GM21619 (cell line): ENCODE data around the gene MRPL16.
"Not testable (repeated sequence)": the region's sequence is repeated elsewhere in the genome, so short reads cannot be mapped to it uniquely, and the experiment has no call there.

Experiments
- ATAC-seq: cut with Tn5 transposase; IDR thresholded peaks from one replicate; pipeline ENCODE4 v1.9.1; 2021; ENCODE audit not compliant: unreplicated experiment

The MRPL16 gene

GRCh38 chr11:59813364-59813763 lies 2.8 kb upstream of the MRPL16 start:
- no peak for ATAC-seq

DNA sequence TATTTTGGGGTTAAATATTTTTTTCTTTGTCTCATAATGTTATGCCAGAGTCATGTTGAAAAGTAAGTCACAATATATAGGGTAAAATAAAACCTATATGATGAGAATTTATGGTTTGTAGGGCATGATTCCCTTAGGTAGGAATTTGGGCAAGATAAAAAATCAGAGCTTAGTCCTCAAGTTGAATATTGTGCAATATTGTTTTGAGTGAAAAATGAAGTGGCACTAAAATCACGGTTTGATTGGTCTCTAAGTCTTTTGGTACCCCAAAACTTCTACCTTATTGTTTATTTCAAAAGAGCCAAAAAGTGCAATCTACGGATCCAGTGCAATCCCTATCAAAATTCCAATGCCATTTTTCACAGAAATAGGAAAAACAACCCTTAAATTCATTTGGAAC lies 1.6 kb upstream of the MRPL16 start:
- no peak for ATAC-seq

DNA sequence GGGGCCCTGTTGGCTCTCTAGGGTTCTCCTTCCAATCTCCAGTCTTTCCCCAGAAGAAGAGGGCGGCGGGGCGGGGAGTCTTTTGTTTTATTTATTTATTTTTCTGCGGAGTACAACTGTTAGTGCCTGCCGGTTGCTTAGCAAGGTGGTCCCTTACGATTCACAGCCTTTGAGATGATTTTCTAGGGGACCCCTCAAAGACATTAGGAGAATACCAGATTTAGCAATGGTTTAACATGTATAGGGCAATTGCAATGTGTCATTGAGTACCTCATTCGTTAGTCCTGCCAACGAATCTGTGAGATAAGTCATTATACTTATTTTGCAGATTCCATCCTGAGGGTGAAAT lies 307 bp upstream of the MRPL16 start:
- ATAC-seq, result peak; percentile 1

DNA sequence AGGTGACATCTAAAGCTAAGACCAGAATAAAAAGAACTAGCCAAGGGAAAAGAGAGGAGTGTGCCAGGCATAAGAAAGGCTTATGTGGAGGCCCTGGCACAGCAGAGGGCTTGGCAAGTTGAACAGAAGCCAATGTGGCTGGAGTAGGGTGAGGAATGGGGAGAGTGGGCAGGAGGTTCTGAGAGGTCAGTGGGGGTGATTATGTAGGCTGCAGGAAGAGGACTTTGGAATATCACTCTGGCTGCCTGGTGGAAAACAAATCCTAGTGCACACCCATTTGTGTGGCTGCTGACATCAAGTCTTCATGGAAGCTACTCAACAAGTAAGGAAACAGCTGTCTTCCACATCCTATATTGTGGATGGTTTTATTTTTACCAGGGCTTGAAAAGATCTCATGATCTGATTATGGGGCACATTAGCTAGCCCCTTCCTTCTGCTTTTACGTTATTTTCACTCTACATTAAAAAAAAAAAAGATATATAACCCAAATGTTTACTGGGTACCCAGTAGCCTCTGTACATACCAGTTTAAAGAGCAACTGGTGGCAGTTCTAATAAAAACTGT lies 3.4 kb downstream of the MRPL16 start:
- no peak for ATAC-seq

- ATAC-seq, result no peak
Measured at GRCh38 chr11:59804061-59804460, 6.5 kb downstream of the MRPL16 start.

GRCh38 chr11:59802639-59803176 lies 7.9 kb downstream of the MRPL16 start:
- no peak for ATAC-seq

DNA sequence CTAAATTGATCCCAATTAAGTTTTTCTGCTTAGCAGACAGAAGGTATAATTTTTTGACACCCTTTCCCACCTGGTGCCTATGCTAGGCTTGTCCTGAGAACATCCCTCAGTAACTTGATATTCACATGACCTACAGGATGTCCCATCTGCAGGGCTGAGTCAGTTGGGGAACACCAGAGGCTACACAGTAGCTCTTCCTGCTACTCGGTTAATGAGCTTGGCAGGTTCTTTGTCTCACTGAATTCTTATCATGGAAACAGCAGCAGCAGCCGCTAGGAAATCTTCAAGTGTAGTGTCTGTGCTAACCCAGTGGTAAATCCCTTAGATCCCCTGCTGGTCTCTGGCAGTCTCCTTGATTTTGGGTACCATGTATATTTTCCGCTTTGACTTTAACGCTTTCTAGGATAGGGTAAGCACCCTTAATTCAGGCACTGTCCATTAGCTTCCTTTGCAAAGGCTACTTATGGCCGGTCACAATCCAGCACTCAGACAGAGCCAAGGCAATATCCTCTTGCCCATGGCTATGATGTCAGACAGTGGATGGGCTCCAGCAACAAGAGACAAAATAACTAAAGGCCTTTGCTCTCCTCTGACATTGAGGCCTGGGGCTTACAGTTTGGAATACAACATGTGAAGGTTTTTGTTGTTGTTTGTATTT lies 8.5 kb downstream of the MRPL16 start:
- no peak for ATAC-seq

DNA sequence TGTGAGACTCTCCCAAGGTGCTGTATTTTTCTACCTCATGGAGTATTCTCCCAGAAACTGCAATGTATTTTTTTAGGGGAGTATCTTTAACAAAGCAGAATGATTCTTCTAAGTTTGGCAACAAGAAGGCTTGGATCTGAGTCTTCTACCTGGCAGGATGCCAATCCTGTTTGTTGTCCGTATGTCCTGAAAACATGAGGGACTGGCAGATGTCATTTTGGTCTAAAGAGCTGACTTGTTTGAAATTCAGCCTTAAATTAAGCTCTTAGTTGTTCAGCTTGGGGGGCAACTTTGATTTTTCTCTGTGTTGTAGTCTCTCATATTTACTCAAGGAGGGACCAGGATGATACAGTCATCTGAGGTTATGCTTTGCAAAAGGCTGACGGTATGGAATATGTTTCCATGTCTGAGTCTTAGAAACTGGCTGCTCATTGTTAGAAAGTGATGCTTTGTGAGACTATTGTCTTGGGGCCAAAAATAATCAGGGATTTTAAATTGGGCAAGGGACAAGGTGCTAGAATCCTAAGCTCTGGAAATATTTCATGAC lies 9.3 kb downstream of the MRPL16 start:
- no peak for ATAC-seq

DNA sequence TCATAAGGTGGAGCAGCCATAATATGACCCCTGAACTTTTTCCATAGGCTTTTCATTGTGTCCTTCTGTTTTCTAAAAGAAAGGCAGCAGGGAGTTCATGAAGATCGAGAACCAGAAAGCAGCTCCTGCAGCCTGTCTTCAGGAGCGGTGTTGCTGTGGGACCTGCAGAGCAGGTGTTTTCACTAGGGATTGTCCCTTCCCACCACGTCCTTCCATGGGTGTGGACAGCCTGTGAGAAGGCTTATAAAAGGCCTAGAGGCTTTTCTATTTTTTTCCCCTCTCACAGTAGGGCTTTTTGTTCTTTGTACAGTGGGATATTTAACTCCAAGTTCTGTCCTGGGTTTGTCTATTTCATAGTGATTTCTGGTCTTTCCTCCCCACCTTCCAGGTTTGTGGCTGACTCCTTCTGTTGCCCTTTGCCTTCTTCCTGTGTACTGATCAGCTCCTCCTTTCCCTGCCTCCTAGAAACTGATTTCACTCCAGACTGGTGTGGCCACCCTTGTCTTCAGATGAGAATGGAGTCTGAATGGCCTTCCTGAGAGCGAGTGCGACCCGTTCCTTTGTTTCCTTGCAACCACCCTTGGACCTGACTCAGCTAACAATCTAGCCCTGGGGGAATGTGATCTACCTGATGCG lies 10.1 kb downstream of the MRPL16 start:
- ATAC-seq, result no peak

- ATAC-seq, result no peak
Measured at GRCh38 chr11:59794417-59794816, 16.2 kb downstream of the MRPL16 start.

DNA sequence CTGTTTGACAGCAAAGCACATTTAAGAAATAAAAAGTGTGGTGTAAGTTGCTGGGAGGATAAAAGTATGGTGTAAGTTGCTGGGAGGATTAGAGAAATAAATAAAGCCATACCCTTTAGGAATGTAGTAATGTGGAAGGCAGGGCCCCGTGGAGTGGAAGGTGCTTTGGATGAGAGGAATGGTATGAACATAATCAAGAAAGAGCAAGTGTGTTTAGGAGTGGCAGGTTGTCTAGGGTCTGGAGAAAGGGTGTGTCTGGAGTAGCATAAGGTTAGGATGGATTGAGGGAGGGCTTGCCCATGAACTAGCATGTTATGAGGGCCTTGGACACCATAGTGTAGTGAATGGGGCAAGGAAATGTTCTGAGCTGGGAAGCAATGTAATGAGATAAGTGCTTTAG lies 18.1 kb downstream of the MRPL16 start:
- no peak for ATAC-seq

DNA sequence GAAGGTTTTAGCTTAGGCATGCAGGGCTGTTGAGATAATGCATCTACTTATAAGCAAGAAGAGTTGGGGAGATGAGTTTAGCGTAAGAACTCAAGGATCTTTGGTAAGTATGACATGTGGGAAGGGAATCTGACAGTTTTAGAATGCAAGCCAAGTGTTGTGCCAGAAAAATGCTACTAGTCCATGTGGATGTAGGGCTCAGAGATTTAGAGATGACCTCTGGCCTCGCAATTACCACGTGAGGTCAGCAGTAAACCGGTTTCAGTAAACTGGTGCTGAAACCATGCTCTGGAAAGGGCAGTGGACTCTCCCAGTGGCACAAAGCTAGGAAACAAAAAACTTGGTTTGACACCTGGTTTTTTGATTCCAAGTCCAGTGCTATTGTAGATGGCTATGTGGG lies 18.9 kb downstream of the MRPL16 start:
- ATAC-seq, result no peak

DNA sequence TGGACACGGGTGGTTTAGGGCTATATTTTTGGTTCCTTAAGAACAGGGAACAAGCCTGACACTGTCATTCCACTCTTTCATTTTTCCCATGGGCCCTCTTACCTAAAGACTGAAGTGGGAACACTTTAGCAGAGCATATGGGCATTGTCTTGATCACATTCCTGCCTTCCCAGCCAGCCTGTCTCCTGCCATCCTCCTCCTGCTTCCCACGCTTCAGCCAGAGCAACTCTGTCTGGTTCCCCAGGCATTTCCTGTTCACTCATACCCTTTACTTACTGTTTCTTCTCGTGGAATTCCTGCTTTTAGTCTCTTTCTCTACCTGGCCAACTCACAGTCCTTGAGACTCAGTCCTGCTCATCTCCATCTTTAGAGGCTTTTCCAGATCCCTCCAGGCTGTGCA lies 22.8 kb downstream of the MRPL16 start:
- ATAC-seq, result no peak

- no peak for ATAC-seq
Measured at GRCh38 chr11:59787255-59787588, 23.4 kb downstream of the MRPL16 start.

DNA sequence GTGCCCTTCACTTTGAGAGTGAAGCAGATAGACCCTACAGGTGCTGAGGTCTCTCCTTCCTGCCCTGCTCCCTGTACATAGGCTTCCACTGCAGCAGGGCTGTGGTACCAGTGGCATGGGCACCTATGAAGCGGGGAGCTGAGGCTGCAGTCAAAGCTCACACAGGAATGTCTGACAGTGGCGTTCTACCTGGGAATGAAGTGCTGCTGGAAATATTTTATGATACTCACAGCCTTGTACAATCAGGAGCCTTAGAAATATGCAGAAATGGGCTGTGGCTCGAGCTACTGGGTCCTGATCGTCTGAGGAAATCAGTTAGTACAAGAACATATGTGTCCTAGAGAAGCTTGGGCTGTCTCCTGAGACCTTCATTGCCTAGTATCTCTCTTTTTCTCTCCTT lies 24.8 kb downstream of the MRPL16 start:
- no peak for ATAC-seq

DNA sequence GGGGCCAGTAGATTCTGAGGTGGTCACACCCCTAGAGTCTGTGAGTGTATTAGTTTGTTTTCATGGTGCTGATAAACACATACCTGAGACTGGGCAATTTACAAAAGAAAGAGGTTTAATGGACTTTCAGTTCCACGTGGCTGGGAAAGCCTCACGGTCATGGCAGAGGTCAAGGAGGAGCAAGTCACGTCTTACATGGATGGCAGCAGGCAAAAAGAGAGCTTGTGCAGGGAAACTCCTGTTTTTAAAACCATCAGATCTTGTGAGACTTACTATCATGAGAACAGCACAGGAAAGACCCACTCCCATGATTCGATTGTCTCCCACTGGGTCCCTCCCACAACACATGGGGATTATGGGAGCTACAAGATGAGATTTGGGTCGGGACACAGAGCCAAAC lies 26.1 kb downstream of the MRPL16 start:
- not testable (repeated sequence) for ATAC-seq

DNA sequence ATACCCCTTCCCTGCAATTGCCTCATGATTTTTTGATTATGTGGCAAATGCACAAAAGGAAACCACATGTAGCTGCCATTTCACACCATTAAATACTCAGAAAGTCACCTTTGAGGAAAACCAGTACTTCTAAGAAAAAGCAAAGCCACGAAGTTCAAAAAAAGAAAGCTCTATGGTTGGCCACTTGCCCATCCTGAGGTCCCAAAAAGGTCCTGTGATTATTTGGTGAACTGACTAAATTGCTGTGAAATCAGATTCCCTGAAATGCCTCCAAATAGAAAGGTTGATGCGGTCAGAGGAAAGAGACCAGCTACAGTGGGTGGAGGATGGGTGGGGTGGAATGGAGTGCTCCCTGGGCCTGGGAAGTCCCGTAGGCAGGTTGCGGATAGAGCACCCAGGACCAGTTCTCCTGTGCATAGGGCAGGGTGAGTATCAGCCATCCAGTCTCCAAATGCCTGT lies 26.9 kb downstream of the MRPL16 start:
- no peak for ATAC-seq

DNA sequence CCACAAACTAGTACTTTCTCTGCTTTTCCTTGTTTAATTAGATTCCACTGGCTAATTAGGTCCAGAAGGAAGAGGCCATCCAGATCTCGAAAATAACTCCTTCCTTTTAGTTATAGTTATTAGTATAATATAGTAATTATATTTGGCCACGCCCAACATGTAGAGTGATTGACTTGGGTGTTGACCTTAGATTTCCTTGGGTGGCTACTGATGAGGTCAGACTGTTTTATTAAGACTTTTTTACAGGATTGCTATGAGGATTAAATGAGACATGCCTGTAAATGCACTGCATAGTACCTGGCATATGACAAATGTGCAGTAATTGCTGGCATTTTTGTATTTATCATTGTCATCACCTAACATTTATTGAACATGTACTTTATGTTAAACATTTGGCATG lies 28.5 kb downstream of the MRPL16 start:
- ATAC-seq, result no peak

DNA sequence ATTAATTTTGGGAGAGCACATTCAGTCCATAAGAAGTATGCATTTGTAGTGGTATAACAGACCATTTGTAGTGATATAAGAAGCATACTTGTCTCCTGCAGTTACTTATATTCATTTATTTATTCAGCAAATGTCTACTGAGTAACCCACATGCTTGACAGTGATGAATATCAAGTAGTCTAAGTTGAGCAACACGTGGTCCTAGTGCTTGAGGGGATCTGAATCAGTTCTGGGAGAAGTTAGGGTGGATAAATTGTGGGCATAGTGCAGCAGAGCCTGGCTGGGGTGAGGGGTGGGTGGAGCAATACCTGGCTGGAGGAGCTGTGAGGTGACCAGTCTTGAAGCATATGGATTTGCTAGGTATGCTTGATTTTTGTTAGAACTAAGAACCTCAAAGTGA lies 31.1 kb downstream of the MRPL16 start:
- ATAC-seq, result no peak

DNA sequence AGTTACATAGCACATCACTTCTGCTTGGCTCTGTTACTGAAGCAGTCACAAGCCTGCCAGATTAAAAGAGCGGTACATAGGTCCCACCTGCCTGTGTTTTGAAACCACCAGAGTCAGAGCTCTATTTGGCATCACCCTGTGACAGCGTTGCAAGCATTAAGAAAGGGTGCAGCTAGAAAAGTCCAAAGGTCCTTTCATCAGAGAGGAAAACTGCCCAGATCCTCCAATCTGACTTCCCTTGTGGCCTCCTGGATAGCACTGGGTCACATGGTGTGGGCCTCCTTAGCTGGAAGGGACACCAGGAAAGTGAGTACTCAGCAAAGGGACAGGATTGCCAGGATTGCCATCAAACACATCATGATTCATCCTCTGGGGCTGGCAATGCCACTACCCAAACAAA lies 32.5 kb downstream of the MRPL16 start:
- ATAC-seq, result no peak

DNA sequence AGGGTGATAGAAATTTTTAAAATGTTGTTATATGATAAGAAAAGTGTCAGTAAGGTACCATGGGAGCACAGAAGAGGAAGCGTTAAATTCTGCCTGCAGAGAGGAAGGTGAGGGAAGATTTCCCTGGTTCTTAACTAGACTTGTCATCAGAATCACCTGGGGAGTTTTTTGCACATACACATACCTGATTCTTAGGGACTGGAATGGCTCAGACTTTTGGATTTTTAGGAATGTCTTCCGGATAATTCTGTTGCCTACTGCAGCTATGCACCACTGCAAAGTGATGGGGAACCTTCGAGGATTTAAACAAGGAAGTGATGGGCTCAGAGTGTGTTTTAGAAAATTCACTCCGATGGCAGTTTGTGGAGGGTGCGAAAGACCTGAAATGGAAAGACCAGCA lies 33.5 kb downstream of the MRPL16 start:
- no peak for ATAC-seq
